ENCODE results near the gene P2RY8.

- TF ChIP-seq YY1 (IDR thresholded peaks at IDR 0.05; ENCODE audit: insufficient read depth, insufficient read length) (no peak), ZNF274 (IDR thresholded peaks at IDR 0.05; ENCODE audit: low read depth, low read length) (no peak), SUZ12 (IDR thresholded peaks at IDR 0.05; ENCODE audit: extremely low read depth, insufficient read depth, insufficient read length) (no peak)
Observed at GRCh38 chrX:1555370-1555769, 18.4 kb upstream of the P2RY8 start.

Data from NT2/D1 (cell line).